Measurements from ENCODE around the gene FKBP15.

GRCh38 chr9:113216406-113216805, 4.7 kb downstream of the FKBP15 start:
- TF ChIP-seq ZNF232 (CRISPR knock-in tag; IDR thresholded peaks at IDR 0.05) (no peak), RORB (CRISPR knock-in tag; IDR thresholded peaks at IDR 0.05) (no peak), ZNF281 (CRISPR knock-in tag; IDR thresholded peaks at IDR 0.05) (no peak), CTCF (IDR thresholded peaks at IDR 0.05) (no peak), ATF3 (CRISPR knock-in tag; conservative IDR thresholded peaks at IDR 0.05) (no peak), USF1 (CRISPR knock-in tag; IDR thresholded peaks at IDR 0.05) (no peak), ZNF416 (CRISPR knock-in tag; IDR thresholded peaks at IDR 0.05) (no peak), ZNF423 (CRISPR knock-in tag; IDR thresholded peaks at IDR 0.05) (no peak), IRF1 (CRISPR knock-in tag; IDR thresholded peaks at IDR 0.05) (no peak), NR2C2 (CRISPR knock-in tag; IDR thresholded peaks at IDR 0.05) (no peak), TEAD4 (CRISPR knock-in tag; IDR thresholded peaks at IDR 0.05) (no peak), MAX (CRISPR knock-in tag; IDR thresholded peaks at IDR 0.05) (no peak)
